Raji (cell line): ENCODE data around the gene DCBLD1.

ENCODE experiments used
- POLR2A ChIP-seq: IDR thresholded peaks from 2 replicates; pipeline ENCODE4 v1.6.1; 2011; ENCODE audit warnings: low read depth, low read length, control low read depth; ENCODE audit not compliant: insufficient read depth

DCBLD1 gene

DNA sequence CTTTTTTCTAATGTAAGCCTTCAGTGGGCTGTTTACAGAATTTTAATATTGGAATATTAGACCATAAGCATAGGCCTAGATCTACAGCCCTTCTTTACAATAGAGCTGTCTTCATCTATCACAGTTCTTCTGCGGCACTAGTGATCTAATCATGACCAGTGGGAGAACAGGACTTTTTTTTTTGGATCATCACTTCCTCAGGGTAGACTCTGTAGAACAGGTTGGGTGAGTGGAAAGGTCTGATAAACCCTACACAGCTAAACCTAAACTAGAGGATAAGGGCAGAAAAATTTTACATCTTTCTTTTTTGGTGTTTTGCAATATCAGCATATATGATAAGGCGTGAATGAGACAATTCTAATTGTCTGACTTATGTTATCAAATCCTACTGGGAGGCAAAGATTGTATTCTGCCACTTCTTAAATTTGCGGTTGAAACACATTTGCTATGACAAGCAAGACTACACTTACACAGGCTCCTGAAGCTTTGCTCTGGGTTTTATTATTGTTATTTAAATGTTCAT is 67.7 kb downstream of the DCBLD1 start:
- no peak for TF ChIP-seq POLR2A

DNA sequence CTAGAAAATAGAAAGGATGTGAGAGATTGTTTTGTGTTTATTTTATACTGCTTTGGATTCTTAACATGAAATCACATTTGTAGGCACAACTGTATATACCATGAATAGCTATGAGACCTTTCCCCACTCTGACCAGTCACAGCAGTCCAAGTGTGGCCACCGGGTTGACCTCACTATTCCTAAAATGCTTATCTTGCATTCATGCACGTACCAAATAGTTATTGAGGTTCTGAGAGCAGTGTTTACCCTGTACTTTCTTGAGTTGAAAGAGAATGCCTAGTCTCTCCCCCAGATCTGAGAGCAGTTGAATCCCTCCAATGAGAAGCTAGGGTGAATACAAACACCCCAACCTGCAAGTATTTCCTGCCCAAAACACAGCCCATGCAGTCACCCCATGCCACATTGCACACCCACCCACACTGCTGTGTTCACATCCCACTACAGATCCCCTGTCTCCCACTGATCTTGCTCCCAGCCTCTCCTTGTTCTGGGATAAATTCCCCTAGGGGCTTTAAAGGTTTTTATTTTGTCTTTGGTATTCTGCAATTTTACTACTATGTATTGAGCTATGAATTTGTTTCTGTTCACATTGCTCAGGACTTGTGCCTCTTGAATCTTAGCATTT is 68.3 kb downstream of the DCBLD1 start:
- no peak for TF ChIP-seq POLR2A

DNA sequence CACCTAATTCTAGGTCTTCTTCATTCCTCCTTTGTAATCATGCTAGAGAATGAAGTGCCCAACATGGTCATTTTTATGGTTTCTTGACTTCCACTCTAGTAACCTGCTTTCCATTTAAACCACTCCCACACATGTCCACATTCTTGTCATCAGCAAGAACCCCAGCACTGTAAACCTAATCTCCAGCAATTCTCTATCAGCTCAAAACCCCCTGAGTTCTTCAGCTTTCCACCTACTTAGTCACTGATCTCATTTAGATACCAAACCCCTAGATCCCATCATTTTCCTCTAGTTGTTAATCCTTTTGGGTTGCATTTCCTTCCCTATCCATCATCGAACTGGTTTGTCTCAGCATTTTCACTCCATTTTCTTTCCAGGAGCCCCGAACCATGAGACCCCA is 70.1 kb downstream of the DCBLD1 start:
- TF ChIP-seq POLR2A = no peak

DNA sequence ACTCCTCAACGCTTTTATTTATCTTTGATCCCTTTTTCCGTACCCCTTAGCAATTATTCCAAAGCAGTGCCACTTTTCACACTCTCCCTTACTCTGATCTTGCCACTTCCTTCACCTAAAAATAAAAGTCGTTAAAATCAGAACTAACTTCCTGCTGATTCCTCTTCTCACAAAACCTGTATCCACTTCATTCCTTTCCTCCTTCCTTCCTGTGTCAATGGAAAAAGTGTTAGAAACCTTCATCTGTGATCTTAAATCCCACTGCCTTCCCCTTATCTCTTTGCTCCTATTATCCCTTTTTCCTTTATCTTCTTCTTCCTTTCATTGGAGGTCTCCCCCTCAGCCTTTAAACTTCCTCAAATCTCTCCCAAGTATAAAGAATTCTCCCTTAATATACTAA is 70.7 kb downstream of the DCBLD1 start:
- TF ChIP-seq POLR2A = no peak

DNA sequence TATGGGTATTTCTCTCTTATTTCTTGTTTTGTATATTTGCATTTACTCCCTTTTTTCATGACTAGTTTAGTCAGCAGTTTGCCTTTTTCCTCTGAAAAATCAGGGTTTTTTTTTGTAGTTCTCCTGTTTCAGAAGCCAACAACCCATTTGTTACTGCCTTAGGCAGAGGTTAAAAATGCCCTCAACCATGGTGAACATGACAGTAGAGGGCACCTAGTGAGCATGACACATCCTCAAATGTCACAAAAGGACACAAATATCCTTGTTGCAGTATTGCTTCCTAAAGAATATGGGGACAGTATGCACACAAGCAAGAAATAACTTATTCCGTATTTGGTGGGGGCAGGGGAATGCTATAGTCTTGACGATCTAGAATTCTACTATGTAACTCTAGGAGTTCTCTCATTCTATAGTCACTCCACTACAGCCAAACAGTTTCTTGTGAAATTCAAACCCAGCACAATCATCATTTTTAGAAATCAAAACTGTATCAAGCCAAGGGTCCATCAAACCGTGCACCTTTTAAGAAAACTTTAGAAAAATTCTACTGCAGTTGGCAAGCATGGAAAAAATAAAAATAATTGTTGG is 72.9 kb downstream of the DCBLD1 start:
- no peak for TF ChIP-seq POLR2A

- no peak for TF ChIP-seq POLR2A
Measured at GRCh38 chr6:117555882-117556498, 73.5 kb downstream of the DCBLD1 start.

DNA sequence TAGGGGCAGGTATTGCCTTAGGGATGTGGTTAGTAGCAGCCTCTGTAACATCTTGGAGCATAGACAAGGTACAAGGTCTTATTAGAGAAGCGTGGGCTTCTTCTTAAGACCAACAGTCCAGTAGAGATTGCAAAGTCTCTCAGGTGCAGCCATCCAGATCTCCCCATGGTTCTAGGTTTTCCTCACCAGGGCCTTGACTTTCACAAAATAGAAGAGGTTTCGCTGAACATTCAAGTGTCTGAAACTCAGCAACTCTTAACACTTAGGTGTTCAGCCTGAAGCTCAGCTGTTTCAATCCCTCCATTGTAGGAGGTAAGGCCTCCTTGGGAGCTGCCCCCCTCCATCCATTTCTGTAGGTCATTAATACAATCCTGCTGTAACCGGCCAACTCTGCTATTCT is 75.5 kb downstream of the DCBLD1 start:
- TF ChIP-seq POLR2A = no peak

GRCh38 chr6:117558818-117559217 is 76.3 kb downstream of the DCBLD1 start:
- TF ChIP-seq POLR2A = no peak

DNA sequence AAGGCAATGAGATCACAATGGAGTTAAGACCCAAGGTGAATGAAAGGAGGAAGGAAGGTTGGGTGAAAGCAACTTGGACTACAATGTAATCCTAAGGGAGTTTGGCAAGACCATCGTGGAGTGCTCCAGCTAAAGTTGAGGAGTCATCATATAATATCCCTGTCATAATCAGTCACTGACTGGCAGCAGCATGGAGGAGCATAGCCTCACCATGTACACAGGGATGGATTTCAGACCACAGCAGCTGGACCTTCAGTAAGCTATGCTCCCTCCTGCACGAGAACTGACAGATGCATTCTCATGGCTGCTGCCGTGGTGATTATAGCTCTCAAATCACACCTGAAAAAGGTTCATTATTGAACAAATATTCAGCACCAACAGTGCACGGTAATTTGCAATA is 76.8 kb downstream of the DCBLD1 start:
- TF ChIP-seq POLR2A = no peak

DNA sequence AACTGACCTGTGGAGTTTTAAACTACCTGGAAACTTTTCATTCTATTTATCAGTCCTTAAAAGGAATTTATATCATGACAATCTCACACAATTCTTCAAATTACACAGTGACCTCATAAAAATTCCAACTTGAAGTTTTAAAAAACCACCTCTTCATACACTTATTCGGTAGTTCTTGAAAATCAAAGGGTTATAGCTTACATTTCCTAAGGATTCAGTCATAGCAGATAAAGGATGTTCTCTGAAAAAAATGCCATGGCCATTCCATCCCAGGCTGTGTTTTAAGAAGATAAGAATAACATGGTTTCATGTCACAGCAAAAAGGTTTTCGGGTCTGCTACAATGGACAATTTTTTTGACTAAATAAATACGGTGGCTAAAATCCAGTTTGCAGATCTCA is 78.7 kb downstream of the DCBLD1 start:
- TF ChIP-seq POLR2A = no peak

- TF ChIP-seq POLR2A = no peak
Measured at GRCh38 chr6:117564681-117565080, 82.2 kb downstream of the DCBLD1 start.

DNA sequence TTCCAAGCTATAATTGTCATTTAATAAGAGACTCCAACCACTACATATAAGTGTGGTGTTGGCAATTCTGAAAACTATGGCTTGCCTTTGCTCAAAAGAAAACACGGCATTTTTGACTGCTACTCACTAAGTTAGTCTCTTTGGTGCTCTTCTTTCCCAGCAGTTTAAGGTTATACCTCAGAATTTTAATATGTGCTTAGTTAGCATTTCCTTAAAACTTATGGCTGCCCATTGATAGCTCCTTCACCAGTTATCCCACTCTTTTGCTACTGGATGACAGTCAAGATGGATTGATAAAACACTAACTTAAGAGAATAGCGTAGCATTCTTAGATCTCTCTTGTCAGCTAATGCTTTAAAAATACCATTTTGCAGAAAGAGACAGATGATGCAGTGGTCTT is 85.8 kb downstream of the DCBLD1 start:
- no peak for TF ChIP-seq POLR2A

GRCh38 chr6:117568831-117569410 is 86.4 kb downstream of the DCBLD1 start:
- TF ChIP-seq POLR2A = no peak

DNA sequence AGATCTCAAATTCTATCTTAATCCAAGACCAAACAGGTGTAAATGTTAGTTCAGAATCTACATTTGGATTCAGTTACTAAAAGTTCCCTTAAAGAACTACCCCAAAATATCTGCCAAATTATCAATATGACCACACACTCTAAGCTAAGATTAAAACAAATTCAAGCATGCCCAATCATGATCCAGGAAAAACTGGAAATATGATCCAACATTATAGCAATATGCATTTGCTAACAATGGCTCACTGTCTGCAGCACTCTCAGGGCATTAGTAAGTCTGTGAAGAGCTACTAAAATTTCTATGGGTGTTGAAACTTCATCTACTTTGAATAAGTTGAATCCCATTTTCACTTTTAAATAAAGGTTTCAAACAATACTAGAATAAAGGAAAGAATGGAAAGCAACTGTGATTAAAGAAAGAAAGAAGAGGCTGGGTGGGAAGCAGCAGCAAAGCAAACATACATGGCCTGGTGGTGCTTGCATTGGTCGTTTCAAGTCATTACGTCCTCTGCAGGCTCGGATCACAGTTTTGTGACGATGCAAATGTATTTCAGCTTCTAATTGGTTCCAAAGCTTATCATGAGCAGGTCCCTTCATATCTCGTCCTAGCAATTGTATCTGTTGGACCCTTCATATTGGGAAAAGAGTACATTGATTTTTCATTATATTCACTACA is 90.7 kb downstream of the DCBLD1 start:
- no peak for TF ChIP-seq POLR2A

DNA sequence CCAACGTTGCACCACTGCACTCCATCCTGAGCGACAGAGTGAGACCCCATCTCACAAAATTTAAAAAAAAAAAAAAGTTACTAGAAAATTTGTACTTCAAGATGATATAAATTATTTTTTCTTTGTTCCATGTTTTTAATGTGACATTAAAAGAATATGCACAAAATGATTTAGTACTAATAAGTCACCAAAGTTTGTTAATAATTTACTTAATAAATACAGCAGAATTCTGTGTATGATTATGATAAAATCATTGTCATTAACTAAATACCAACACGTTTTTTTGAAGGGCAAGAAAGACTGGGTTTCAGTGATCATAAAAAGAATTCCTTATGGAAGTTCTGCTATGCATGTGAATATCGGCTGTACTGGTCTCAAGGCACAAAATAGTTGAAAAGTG is 91.7 kb downstream of the DCBLD1 start:
- TF ChIP-seq POLR2A = no peak
